Osteoblast (primary cell): Measurements from ENCODE around the gene TOP2B. TPM values are rescaled to one million over a fixed set of nuclear protein-coding genes. Genes with fewer than 3 reads are reported as not detected.
A peak's percentile ranks its signal among the peaks of the same experiment; 100 is the strongest.

Source experiments
- DNase-seq: peaks from one replicate; pipeline ENCODE4 v3.0.0; 2011; ENCODE audit warnings: low spot score, mixed read lengths; ENCODE audit not compliant: insufficient read length; ENCODE audit errors: missing footprints
- H2AFZ ChIP-seq: 2 replicates; pipeline ENCODE4 v1.6.0; 2011; ENCODE audit warnings: mild to moderate bottlenecking, low read length
- H3K27ac ChIP-seq: 2 replicates; pipeline ENCODE4 v1.5.1; 2011; ENCODE audit warnings: mild to moderate bottlenecking, low read depth, low read length, moderate library complexity
- H3K27me3 ChIP-seq: 2 replicates; pipeline ENCODE4 v1.6.0; 2012; ENCODE audit warnings: mild to moderate bottlenecking, control low read depth, inconsistent platforms, low read length, moderate library complexity; ENCODE audit not compliant: insufficient read depth
- H3K36me3 ChIP-seq: 2 replicates; pipeline ENCODE4 v1.5.1; 2011; ENCODE audit warnings: mild to moderate bottlenecking, low read length, control low read depth, moderate library complexity; ENCODE audit not compliant: insufficient read depth
- H3K4me1 ChIP-seq: 2 replicates; pipeline ENCODE4 v1.5.1; 2011; ENCODE audit warnings: mild to moderate bottlenecking, low read length, control low read depth, moderate library complexity; ENCODE audit not compliant: insufficient read depth
- H3K4me2 ChIP-seq: 2 replicates; pipeline ENCODE4 v1.6.0; 2011; ENCODE audit warnings: mild to moderate bottlenecking, low read length; ENCODE audit not compliant: insufficient read depth
- H3K4me3 ChIP-seq: fragments of 200-600 bp; sonication (generic); 3 replicates; pipeline ENCODE4 v1.5.1; 2012; ENCODE audit warnings: mild to moderate bottlenecking, low read length, inconsistent platforms; ENCODE audit not compliant: insufficient read depth
- H3K79me2 ChIP-seq: 2 replicates; pipeline ENCODE4 v1.6.0; 2012; ENCODE audit warnings: mild to moderate bottlenecking, low read length, control low read depth, inconsistent platforms; ENCODE audit not compliant: insufficient read depth
- H3K9me3 ChIP-seq: 2 replicates; pipeline ENCODE4 v1.5.1; 2011; ENCODE audit warnings: low read depth, low read length, control low read depth
- H4K20me1 ChIP-seq: 2 replicates; pipeline ENCODE4 v1.6.0; 2012; ENCODE audit warnings: mild to moderate bottlenecking, low read length, control low read depth; ENCODE audit not compliant: insufficient read depth
- total RNA-seq: library from RNA; depleted of rRNA; stranded (reverse); fragments of >200 nt; gene quantifications from 2 replicates; pipeline ENCODE4 v1.2.3, GENCODE V29; 2012
- TF ChIP-seq, protein P1 (sequence below): IDR thresholded peaks from 2 replicates; pipeline ENCODE4 v1.5.1; 2011; ENCODE audit warnings: mild to moderate bottlenecking, low read depth, low read length, moderate library complexity; ENCODE audit errors: extremely low read depth

The TOP2B gene
- total RNA-seq, 1 donor = 71.7 TPM

DNA sequence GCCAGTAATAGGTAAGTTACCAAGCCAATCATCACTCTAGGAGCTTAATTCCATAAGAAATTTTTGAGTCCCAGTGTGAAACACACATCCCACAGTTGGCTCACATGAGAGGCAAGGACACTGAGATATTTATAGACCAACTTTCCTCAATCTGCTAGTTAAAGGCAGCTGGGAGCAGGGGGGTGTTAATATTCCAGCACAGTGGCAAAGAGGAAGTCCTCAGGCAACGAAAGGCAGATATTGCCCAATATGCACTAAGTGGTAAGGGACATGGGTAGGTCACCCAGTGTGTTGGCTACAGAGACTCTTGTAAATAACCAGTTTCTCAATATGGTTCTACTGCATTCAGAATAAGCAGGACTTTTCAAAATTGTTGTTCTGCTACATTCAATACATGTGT lies 61.0 kb downstream of the TOP2B start:
- Histone ChIP-seq H2AFZ (no peak overlapping the region), H3K9me3 (no peaks in the 10 kb centered on the region), H3K27me3 (no peaks in the 10 kb centered on the region), H3K4me1 (peaks cover 21% of the 10 kb centered on the region), H3K79me2 (peaks cover 6% of the 10 kb centered on the region), H3K4me3 (no peak overlapping the region), H3K36me3 (peaks cover 37% of the 10 kb centered on the region), H4K20me1 (no peaks in the 10 kb centered on the region), H3K4me2 (peak overlapping the region; percentile 4), H3K27ac (peak overlapping the region; percentile 58)
- TF ChIP-seq, protein P1, sequence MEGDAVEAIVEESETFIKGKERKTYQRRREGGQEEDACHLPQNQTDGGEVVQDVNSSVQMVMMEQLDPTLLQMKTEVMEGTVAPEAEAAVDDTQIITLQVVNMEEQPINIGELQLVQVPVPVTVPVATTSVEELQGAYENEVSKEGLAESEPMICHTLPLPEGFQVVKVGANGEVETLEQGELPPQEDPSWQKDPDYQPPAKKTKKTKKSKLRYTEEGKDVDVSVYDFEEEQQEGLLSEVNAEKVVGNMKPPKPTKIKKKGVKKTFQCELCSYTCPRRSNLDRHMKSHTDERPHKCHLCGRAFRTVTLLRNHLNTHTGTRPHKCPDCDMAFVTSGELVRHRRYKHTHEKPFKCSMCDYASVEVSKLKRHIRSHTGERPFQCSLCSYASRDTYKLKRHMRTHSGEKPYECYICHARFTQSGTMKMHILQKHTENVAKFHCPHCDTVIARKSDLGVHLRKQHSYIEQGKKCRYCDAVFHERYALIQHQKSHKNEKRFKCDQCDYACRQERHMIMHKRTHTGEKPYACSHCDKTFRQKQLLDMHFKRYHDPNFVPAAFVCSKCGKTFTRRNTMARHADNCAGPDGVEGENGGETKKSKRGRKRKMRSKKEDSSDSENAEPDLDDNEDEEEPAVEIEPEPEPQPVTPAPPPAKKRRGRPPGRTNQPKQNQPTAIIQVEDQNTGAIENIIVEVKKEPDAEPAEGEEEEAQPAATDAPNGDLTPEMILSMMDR = no peak
- no peak for DNase-seq

DNA sequence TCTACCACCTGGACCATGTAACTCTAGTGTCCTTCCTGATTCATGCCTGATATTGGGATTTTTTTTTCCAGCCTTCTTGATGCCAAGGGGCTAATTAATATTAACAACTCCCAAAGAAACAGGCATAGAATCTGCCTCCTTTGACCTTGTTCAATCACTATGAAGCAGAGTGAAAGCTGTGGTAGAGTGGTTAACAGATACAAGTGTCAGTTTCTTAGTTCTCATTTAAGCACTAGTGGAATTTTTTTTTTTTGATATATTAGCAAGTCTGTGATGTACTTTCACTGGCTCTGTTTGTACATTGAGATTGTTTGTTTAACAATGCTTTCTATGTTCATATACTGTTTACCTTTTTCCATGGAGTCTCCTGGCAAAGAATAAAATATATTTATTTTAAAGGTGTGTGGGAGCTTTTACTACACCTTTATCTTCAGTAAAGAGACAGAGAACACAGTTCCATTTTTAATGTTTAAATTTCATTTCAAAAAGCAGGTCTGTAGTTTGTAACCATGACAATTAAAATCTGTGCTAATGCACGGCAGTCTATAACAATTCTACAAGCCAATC lies 67.1 kb downstream of the TOP2B start:
- H3K4me3 ChIP-seq = no peak overlapping the region
- H3K4me1 ChIP-seq = peaks cover 12% of the 10 kb centered on the region
- no peak overlapping the region for H3K4me2 ChIP-seq
- H3K27me3 ChIP-seq = no peaks in the 10 kb centered on the region
- H3K79me2 ChIP-seq = peaks cover 2% of the 10 kb centered on the region
- no peaks in the 10 kb centered on the region for H3K9me3 ChIP-seq
- no peaks in the 10 kb centered on the region for H4K20me1 ChIP-seq
- no peak overlapping the region for H3K27ac ChIP-seq
- H3K36me3 ChIP-seq = peaks cover 40% of the 10 kb centered on the region
- no peak overlapping the region for H2AFZ ChIP-seq
- TF ChIP-seq, protein P1 = no peak
- no peak for DNase-seq

DNA sequence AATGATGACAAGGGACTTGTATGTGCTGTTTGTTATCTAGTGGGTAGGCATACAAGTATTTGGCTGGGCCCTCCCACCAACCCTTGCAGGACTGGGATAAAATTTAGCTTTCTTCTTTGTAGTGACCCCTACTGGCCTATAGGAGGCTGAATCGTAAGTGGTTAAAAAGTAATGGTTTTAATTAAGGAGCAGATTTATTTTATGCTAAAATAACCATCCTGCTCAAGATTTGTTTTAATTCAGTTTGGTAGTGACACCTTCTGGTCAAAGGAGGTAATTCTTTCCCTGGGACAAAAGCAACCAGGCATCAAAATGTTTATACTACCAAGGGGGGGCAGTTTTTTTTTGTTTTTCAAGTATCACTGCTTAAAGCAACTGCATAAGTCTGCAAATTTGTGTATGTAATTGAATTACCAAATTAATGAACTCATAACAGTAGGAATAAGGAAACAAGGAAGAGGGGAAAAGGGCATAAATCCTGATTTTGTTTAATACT lies 70.7 kb downstream of the TOP2B start:
- H3K36me3 ChIP-seq = peaks cover 28% of the 10 kb centered on the region
- no peak overlapping the region for H3K4me3 ChIP-seq
- TF ChIP-seq, protein P1 = peak; percentile 91
- H3K27ac ChIP-seq = no peak overlapping the region
- no peaks in the 10 kb centered on the region for H3K27me3 ChIP-seq
- DNase-seq = no peak
- H3K9me3 ChIP-seq = no peaks in the 10 kb centered on the region
- no peaks in the 10 kb centered on the region for H4K20me1 ChIP-seq
- H3K79me2 ChIP-seq = no peaks in the 10 kb centered on the region
- no peak overlapping the region for H2AFZ ChIP-seq
- H3K4me1 ChIP-seq = peaks cover 19% of the 10 kb centered on the region
- H3K4me2 ChIP-seq = no peak overlapping the region

DNA sequence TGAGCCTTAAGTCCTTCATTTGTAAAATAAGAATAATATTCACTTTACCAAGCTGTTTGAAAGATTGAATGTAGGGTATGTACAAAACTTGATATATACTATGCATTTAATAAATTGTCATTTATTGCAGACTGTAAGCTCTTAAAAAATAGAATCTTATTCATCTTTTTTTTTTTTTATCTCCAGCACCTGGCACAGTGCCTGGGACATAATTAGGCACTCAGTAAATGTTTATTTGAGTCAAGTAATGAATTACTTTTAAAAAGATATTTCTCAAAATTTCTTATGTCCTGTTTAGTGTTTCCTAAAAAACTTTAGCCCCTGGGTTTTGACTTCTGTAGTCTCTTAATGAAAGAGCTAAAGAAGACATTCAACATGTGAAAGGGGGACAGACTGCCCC lies 71.7 kb downstream of the TOP2B start:
- no peaks in the 10 kb centered on the region for H3K27me3 ChIP-seq
- peaks cover 23% of the 10 kb centered on the region for H3K4me1 ChIP-seq
- no peak overlapping the region for H2AFZ ChIP-seq
- DNase-seq = no peak
- TF ChIP-seq, protein P1 = no peak
- H3K27ac ChIP-seq = peak overlapping the region; percentile 78
- H3K79me2 ChIP-seq = no peaks in the 10 kb centered on the region
- H3K36me3 ChIP-seq = peaks cover 19% of the 10 kb centered on the region
- no peak overlapping the region for H3K4me3 ChIP-seq
- H4K20me1 ChIP-seq = no peaks in the 10 kb centered on the region
- peak overlapping the region; percentile 49 for H3K4me2 ChIP-seq
- H3K9me3 ChIP-seq = no peaks in the 10 kb centered on the region
